ENCODE data around the gene SUPT3H.

SUPT3H gene

GRCh38 chr6:45377554-45378333, at the start of gene SUPT3H:
SUPT3H (minus strand) TSS chr6:45377934.
- peak within 1 kb of the TSS; percentile 78 for H3K4me3 ChIP-seq (ENCODE audit: low read depth, low read length)
- TF ChIP-seq CTCF (IDR thresholded peaks at IDR 0.05; ENCODE audit: control insufficient read depth, extremely low read depth, insufficient read depth): peak; percentile 27; the same call in 1 of the 2 replicates
- peak; percentile 60 for DNase-seq (ENCODE audit: low read depth)

DNA sequence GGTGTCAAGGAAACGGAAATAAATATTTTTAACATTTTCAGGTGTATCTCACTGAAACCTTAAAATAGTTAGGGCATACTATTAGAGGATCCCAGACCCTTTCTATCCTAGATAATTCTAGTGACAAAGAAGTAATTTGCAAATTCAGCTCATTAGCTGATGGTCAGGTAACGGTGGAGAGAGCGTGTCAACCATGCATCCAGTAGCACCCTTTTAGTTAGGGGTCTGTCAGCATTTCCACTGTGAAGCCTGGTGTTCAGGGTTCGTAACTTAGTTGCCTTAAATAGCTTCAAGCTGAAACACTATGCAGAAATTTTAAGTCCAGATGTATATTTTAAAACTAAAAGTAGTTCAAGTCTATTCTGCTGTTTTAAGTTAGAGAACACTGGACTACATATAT, 48.5 kb upstream of the SUPT3H start:
- no peak for DNase-seq (ENCODE audit: low read depth)
- no peak for TF ChIP-seq CTCF (IDR thresholded peaks at IDR 0.05; ENCODE audit: control insufficient read depth, extremely low read depth, insufficient read depth)
- no peak overlapping the region for H3K4me3 ChIP-seq (ENCODE audit: low read depth, low read length)

- no peak overlapping the region for H3K4me3 ChIP-seq (ENCODE audit: low read depth, low read length)
- no peak for DNase-seq (ENCODE audit: low read depth)
- TF ChIP-seq CTCF (IDR thresholded peaks at IDR 0.05; ENCODE audit: control insufficient read depth, extremely low read depth, insufficient read depth): no peak
Measured at GRCh38 chr6:45424451-45424861, 46.7 kb upstream of the SUPT3H start.

DNA sequence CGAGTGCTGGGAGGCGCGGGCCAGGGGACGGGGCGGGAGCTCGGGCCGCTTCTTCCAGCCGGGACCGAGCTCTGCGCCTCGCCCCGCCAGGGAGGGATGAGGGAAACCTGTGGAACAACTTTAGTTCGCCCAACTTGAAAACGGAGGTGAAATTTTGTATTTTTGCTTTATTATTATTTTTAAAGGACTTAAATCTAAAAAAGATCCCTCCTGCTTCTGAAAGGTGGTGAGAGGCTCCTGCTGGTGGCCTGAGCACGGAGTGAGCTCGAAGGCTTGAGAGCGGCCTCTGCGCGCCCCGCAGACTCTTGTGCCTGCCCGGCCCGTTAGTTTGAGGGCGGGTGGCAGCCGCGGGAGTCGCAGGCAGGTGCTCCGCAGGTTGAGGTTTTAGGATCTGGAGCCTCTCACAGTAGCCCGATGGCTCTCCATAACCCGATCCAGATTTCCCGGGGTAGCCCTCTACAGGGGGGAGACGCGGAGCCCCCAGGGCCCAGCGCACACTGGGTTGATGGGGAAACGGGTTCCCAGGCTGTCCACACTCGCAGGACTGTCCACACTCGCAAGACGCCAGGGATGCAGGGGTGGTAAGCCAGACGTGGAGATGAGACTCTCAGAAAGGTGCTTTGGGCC, 46.2 kb upstream of the SUPT3H start:
- no peak for TF ChIP-seq CTCF (IDR thresholded peaks at IDR 0.05; ENCODE audit: control insufficient read depth, extremely low read depth, insufficient read depth)
- no peak for DNase-seq (ENCODE audit: low read depth)
- H3K4me3 ChIP-seq (ENCODE audit: low read depth, low read length): no peak overlapping the region

DNA sequence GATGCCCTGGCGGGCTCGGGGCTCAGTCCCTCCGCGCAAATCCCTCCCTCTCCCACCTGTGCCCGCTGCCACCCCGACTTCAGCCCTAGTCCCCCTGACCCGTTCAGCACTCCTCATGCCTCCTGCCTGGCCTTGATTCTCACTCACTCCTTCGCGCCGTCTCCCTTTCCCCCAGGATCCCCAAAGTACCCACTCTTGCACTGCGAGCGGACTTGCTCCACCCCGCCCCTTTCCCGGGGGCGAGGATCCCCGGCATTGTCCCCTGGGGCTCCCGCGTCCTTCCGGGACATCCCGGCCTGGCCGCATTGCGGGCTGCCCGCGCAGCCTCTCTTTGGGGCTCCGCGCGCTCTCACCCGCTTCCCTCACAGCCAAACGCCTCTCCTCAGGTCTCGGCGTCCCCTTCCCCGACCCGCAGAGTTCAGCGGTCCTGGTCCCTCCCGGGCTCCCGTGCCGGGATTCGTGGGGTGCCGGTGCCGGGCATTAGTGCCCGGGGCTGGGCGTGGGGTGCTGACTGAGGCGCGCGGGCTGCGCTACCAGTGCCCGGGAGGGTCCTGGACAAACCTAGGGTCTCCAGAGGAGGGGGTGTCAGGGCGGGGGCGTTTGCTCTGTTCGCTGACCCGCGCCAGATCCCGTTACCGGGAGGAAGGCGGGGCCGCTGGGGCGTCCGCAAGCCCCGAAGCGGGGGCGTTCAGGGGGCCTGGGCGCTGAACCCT, 45.5 kb upstream of the SUPT3H start:
- TF ChIP-seq CTCF (IDR thresholded peaks at IDR 0.05; ENCODE audit: control insufficient read depth, extremely low read depth, insufficient read depth): no peak
- DNase-seq (ENCODE audit: low read depth): no peak
- H3K4me3 ChIP-seq (ENCODE audit: low read depth, low read length): no peak overlapping the region

DNA sequence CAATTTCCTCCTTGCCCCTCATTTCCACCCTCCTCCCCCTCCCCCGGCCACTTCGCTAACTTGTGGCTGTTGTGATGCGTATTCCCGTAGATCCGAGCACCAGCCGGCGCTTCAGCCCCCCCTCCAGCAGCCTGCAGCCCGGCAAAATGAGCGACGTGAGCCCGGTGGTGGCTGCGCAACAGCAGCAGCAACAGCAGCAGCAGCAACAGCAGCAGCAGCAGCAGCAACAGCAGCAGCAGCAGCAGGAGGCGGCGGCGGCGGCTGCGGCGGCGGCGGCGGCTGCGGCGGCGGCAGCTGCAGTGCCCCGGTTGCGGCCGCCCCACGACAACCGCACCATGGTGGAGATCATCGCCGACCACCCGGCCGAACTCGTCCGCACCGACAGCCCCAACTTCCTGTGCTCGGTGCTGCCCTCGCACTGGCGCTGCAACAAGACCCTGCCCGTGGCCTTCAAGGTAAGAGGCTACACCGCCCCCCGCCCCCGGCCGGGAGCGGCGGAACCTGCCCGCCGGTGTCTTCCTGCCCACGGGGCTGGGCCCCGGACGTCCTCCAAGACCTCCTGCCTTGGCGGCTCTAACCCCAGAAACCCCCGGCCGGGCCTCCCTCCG, 44.9 kb upstream of the SUPT3H start:
- DNase-seq (ENCODE audit: low read depth): no peak
- no peak for TF ChIP-seq CTCF (IDR thresholded peaks at IDR 0.05; ENCODE audit: control insufficient read depth, extremely low read depth, insufficient read depth)

More for the DNA sequence above, 44.9 kb upstream of the SUPT3H start:
- peak overlapping the region; percentile 50 for H3K4me3 ChIP-seq (ENCODE audit: low read depth, low read length)
